ENCODE results near the gene VSTM1.
"Not testable (repeated sequence)": the region's sequence is repeated elsewhere in the genome, so short reads cannot be mapped to it uniquely, and the experiment has no call there.

Gene VSTM1

DNA sequence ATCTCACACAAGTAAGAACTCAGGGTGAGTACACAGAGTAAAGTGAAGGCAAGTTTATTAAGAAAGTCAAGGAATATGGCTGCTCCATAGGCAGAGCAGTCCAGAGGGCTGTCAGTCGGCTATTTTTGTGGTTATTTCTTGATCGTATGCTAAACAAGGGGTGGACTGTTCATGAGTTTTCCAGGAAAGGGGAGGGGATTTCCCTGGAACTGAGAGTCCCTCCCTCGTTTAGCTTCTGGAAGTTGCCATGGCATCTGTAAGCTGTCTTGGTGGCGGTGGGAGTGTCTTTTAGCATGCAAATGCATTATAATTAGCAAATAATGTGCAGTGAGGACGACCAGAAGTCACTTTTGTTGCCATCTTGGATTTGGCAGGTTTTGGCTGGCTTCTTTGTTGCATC, 5.8 kb upstream of the VSTM1 start:
- DNase-seq: no peak

DNA sequence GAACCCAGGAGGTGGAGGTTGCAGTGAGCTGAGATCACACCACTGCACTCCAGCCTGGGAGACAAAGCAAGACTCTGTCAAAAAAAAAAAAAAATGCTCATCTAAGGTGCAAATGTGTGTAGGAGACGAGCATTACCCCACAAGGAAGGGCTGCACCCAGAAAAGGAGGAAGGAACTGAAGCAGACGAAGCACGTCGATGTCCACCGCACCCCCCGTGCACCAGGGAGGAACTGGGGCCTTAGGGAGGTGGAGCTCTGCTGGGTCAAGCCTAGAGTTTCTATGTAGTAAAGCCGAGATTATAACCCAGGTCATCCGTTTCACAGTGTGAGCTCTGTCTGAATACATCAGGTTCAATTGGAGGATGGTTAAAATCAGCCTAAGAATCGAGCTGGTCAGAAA, 1.1 kb downstream of the VSTM1 start:
- no peak for DNase-seq

DNA sequence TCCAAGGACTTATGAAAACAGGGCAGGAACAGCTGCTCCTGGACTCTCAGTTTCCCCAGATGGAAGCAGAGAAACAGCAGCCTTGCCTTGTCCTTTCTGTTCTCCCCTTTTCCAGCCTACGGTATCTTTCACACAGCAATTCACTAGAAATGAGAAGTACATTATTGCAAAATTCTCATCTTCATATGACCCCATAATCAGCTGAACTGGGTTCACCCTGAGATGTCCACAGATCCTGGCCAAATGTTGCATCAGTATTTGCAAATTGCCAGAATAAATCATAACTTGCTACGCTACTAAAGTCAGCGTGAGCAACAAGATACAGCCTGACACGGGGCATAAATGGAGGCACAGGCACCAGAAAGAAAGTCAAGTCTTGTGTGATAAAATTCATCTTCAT, 16.1 kb downstream of the VSTM1 start:
- DNase-seq: no peak

DNA sequence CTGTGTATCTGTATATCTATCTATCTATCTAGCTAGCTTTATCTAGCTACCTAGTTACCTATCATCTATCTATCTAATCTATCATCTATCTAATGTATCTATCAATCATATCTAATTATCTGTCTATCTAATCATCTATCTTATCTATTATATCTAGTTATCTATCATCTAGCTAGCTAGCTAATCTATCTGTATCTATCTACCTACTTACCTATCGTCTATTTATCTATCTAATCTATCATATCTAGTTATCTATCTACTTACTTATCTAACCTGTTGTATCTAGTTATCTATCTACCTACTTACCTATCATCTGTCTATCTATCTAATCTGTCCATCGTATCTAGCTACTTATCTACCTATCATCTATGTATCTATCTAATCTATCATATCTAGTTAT, 17.9 kb downstream of the VSTM1 start:
- DNase-seq: no peak

DNA sequence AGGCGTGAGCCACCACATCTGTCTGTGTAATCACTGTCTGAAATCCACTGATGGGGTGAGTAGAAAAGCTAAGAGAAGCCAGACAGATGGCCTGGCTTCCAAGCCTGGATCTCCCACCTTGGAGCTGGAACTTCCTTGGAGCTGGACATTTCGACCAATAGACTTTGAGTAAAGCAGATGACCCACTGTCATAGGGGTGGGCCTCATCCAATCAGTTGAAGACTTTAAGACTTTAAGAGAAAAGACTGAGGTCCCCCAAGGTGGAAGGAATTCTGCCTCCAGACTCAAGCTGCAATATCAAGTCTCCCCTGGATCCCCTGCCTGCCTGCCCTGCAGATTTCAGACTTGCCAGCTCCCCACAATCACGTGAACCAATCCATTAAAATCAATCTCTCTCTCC, 20.7 kb downstream of the VSTM1 start:
- no peak for DNase-seq

DNA sequence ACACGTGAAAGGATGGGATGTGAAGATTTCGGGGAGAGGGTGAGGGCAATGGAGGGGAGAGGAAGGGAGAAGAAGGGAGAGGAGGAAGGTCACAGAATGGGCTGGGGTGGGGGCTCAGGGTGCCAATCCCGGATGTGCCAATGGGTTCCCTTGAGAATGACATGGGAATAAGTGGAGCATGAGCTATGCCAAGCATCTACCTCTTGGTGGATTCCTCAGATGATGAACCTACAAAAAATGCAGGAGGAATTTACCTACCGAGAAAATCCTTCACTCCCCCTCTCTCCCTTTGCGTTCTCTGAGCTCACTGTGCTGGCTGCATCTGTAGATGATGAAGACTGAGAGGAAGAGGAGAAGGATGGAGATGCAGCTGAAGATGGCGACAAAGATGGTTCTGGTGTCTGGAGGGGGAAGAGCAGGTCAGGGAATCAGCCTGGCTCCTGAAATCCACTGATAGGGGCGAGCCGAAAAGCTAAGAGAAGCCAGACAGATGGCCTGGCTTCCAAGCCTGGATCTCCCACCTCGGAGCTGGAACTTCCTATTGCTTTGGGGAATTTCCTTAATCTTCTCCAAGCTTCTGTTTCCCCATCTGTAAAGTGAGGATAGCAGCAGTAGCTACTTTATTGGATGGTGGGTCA, 21.6 kb downstream of the VSTM1 start:
- no peak for DNase-seq

DNA sequence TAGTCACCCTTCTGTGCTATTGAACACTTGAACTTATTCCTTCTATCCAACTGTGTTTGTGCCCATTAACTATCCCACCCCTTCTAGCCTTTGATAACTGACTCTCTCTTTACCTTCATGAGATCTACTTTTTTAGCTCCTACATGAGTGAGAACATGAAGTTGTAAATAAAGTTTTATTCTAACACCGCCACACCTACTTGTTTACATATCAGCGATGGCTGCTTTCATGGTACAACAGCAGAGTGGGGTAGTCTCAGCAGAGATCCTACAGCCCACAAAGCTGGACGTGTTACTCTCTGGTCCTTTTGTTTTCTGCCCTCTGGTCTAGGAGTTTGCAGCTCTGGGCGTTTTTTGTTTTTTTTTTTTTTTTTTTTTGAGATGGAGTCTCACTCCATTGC, 23.7 kb downstream of the VSTM1 start:
- DNase-seq: no peak

DNA sequence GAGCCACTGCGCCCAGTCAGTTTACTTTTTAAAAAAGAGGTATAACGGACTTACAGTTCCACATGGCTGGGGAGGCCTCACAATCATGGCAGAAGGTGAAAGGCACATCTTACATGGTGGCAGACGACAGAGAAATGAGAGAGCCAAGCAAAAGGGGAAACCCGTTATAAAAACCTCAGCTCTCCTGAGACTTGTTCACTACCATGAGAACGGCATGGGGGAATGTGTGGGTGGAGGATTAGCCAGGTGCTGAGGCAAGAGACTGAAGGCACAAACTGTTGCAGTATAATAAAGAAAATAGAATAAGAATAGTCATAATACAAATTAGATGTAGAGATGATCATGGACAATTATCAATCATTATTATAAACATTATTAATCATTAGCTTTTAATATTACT, 27.2 kb downstream of the VSTM1 start:
- not testable (repeated sequence) for DNase-seq

DNA sequence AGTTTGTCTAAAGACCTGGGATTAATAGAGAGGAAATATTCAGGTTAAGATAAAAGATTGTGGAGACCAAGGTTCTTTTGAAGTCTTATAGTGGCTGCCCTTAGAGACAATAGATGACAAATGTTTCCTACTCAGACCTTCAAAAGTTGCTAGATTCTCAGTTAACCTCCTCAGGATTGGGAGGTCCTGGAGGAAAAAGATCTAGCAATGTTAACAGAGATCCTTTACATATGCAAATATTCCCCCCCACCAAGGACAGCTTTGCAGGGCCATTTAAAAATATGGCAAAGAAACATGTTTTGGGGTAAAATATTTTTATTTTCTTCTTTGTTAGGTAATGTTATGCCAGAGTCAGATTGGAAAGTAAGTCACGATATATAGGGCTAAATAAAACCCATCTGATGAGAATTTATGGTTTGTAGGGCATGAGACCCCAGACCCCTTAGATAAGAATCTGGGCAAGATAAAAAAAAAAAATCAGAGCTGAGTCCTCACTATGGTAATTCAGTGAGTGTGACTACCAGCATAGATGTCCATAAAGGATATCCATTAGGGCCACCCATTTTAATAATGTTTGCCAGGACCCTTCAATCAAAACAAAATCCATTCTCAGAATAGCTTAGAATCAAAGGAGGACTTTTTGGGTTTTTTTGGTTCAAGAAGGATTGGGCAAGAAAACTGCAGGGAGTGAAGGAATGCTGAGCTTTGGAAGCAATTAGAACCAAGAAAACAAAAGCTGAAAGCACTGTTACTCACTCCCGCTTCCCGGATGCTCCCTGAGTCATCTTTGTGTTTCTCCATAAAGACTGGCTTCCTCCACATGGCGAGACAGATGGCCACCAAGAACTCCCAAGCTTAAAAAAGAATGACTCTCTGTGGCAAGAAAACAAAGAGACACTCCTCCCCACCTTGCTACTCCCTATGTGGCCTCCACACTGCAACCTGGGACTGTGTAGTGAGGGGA, 28.2 kb downstream of the VSTM1 start:
- DNase-seq: no peak

DNA sequence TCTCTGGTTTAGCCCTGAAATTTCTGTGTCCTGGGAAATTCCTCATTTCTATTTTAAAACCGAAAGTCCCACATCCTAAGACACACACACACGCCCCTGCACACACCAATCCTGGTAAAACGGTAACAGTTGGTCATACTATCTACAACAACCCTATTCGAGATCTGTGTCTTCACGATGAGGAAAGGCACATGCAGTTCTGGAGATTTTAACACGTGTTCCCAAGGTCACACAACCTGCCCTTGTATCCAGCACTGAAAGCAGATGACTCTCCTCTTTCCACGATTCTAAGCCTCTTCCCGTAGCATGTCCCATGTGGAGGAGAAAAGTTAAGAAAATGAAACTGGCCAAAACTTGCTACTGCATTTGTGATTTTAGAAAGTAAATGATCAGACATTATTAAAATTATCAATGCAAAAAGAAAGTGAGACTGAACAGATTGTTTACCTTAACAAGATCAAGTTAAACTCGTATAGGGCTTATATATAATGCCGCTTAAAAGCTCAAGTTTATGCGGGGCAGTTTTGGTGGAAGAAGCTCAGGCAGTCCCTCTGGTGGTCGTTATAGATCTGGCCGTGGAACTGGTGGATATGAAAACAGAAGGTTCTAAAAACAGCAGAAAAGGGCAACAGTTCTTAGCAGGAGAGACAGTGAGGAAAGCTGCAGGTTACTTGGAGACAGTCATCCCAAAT, 32.7 kb downstream of the VSTM1 start:
- DNase-seq: no peak

DNA sequence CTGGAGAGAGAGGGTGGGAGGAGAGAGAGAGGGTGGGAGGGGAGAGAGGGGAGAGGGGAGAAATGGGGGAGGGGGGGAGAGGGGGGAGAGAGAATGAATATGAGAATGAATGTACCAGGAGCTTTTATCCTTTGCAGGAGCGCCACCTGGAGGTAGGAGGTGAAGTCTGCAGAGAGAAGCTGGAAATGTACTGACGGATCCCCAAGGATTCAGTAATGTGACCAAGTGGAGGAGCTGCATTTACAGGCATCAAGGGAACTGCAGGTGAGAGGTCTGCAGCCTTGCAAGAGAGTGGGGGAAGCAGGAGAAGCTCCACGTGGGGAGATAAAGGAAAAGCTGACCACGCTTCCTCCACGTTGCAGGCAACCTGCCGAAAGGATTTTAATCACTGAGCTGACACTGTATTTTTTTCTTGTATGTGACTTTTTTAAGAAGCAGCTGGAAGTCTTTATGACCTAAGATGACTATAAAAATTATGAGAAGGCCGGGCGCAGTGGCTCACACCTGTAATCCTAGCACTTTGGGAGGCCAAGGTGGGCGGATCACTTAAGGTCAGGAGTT, 33.7 kb downstream of the VSTM1 start:
- DNase-seq: peak; percentile 42

DNA sequence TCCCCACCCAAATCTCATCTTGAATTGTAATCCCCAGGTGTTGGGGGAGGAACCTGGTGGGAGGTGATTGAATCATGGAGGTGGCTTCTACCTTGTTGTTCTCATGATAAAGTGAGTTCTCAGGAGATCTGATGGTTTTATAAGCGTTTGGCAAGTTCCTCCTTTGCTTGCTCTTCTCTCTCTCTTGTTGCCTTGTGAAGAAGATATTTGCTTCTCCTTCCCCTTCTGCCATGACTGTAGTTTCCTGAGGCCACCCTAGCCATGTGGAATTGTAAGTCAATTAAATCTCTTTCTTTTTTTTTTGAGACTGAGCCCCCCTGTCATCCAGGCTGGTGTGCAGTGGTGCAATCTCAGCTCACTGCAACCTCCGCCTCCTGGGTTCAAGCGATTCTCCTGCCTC, 34.4 kb downstream of the VSTM1 start:
- no peak for DNase-seq

DNA sequence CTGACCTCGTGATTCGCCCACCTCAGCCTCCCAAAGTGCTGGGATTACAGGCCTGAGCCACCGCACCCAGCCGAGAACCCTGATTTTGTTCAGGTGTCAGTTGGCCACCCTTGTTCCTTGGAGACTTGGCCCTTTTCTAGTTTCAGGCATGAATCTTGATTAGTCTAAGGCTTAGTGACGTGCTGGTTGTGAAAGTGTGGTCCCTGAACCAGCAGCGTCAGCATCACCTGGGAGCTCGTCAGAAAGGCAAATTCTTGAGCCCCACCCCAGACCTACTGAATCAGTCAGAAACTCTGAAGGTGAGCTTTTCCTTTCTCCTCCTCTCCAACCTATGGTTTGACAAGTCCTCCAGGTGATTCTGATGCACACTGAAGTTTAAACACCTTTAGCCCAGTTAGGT, 37.0 kb downstream of the VSTM1 start:
- DNase-seq: no peak

DNA sequence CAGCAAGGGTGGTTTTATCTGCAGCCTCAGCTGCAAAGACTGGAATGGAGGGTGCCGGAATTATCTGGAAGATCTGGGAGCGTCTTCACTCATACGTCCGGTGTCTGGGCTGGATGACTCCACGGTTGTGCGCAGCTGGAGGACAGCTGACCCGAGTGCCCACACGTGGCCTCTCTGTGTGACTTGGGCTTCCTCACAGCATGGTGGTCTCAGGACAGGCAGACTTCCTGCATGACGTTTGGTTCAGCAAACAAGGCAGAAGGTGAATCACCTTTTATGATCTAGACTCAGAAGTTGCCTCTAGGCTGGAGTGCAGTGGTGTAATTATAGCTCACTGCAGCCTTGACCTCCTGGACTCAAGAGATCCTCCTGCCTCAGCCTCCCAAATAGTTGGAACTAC, 39.0 kb downstream of the VSTM1 start:
- no peak for DNase-seq

DNA sequence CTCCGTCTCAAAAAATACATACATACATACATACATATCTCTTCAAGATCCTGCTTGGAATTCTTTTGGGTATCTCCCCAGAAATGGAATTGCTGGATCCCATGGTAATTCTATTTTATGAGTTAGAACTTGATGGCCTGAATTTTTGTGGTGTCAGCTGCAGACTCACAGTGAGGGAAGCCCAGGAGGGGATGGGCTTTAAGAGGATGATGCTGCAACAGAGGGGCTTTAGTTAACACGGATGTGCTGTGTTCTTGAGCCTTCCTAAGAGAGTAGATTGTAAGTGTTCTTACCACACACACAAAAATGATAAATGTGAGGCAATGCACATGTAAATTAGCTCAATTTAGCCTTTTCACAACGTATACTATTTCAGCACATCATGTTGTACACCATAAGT, 40.5 kb downstream of the VSTM1 start:
- no peak for DNase-seq

DNA sequence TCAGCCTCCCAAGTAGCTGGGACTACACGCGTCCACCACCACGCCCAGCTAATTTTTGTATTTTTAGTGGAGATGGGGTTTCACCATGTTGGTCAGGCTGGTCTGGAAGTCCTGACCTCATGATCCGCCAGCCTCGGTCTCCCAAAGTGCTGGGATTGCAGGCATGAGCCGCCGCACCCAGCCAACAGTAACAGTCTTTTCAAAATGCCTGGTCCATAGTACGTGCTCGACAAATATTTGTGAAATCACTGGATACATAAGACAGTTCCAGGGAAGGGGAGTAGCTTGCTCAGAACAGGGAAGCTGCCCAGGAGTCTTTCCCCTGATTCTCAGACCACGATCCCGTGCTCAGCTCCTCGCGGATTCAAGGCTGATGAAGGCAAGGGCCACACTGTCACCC, 41.8 kb downstream of the VSTM1 start:
- DNase-seq: no peak

DNA sequence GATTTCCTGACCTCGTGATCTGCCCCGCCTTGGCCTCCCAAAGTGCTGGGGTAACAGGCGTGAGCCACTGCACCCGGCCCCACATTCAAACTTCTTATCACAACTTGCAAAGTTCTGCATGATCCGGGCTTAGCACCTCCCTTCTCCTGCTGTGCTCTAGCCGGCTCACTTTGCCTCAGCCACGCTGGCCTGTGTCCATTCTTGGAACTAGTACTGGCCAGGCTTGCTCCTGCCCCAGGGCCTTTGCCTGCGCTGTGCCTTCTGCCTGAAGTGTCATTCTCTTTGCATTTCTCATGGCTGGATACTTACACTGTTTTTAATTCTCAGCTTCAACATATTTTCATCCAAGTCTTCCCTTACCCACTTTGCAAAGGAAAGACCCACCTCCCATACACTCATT, 42.3 kb downstream of the VSTM1 start:
- no peak for DNase-seq

DNA sequence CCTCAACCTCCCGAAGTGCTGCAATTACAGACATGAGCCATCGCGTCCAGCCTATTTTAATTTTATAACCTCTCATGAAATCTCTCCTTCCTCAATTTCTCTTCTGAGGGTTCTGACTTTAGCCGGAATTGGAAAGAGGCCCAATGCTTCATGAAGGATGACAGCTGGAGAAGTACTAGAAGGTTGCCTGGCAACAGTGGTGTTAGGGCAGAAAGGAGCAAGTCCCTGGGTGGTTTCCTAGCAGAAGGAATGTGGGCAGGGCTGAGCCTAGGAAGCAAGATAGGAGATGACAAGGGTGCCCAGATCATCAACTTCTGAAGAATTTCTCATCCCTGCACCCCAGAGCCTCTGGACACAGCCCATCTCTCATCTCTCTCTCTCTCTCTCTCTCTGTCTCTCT, 46.4 kb downstream of the VSTM1 start:
- DNase-seq: no peak

DNA sequence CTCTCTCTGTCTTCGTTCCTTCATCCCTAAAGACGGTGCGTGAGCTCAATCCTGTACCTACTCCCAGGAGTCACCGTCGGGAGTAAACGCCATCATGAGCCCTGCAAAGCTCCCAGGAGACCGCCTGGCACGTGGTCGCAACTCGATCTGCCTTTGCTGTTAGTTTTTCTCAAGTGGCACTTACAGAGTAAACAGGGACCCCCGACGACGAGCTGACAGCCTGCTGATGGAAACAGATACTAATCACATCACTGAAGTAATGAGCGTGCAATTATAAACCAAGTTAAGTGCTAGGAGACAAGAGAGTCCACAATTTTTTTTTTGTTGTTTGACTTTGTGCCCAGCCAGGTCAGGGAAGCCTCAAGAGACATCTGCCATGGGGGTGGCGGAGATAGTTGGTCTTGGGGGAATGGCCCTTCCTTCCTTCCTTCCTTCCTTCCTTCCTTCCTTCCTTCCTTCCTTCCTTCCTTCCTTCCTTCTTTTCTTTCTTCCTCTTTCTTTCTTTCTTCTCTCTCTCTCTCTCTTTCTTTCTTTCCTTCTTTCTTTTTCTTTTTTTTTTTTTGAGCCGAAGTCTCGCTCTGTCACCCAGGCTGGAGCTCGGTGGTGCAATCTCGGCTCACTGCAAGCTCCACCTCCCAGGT, 48.7 kb downstream of the VSTM1 start:
- DNase-seq: no peak

DNA sequence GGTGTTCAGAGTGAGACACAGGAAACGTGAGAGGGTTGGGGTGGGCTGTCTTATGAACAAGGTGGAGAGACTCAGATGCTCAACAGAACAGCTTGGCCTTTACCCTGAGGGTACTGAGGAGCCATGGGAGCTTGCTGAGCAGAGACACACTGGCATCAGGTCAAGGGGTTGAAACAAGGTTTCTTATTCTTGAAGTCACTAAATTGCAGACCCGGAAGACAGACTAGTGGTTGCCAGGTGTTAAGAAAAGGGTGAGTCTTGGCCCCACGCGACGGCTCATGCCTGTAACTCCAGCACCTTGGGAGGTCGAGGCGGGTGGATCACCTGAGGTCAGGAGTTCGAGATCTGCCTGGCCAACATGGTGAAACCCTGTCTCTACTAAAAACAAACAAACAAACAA, 49.8 kb downstream of the VSTM1 start:
- DNase-seq: no peak

DNA sequence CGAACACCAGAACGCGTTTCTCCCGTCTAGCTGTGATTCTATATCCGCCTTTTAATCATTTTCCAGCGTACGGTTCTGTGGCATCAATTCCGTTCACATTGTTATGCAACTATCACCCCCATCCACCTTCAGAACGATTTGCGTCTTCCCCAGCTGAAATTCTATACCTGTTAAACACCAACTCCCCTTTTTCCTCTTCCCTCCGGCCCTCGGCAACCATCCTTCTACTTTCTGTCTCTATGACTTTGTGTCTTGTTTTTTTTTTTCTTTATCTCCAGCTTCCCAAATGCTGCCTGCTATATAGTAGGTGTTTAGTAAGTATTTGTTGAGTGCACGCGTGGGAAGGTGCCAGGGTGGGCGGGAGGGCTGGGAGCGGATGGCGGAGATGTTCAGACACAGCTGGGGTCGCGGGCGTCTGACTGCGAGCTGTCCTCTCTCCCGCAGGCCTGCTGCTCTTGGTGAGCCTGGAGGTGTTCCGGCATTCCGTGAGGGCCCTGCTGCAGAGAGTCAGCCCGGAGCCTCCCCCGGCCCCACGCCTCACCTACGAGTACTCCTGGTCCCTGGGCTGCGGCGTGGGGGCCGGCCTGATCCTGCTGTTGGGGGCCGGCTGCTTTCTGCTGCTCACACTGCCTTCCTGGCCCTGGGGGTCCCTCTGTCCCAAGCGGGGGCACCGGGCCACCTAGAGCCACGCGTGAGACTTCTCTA, 52.0 kb downstream of the VSTM1 start:
- no peak for DNase-seq

DNA sequence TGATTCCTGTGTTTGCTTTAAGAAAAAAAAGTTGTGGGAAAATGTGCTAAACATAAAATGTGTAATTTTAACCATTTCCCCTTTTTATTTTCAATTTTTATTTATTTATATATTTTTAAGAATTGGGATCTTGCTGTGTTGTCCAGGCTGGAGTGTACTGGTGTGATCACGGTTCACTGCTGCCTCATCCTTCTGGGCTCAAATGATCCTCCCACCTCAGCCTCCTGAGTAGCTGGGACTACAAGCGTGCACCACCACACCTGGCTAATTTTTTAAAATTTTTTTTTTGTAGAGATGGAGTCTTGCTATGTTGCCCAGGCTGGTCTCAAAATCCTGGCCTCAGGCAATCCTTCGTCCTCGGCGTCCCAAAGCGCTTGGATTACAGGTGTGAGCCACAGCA, 53.2 kb downstream of the VSTM1 start:
- DNase-seq: no peak
